Smooth muscle cell (in vitro differentiated cells): ENCODE results near the gene NUFIP1. TPM values are rescaled to one million over a fixed set of nuclear protein-coding genes. Genes with fewer than 3 reads are reported as not detected.

Source experiments
- DNase-seq: peaks from one replicate; lab custom pipeline; 2025; ENCODE audit not compliant: unreplicated experiment; lab: John Stamatoyannopoulos, UW
- H2AFZ ChIP-seq: fragments of 200-600 bp; sonication (generic); 2 replicates; pipeline ENCODE4 v1.6.0; 2016; ENCODE audit warnings: antibody characterized with exemption, low read depth, mild to moderate bottlenecking
- H3F3A ChIP-seq: fragments of 200-600 bp; sonication (generic); 2 replicates; pipeline ENCODE4 v1.6.0; 2017; ENCODE audit warnings: antibody characterized with exemption, low read depth
- H3K27ac ChIP-seq: fragments of 200-600 bp; sonication (generic); 2 replicates; pipeline ENCODE4 v1.5.1; 2016; ENCODE audit warnings: low read depth, mild to moderate bottlenecking
- H3K27me3 ChIP-seq: fragments of 200-600 bp; sonication (generic); 2 replicates; pipeline ENCODE4 v1.6.1; 2016; ENCODE audit warnings: low read depth, mild to moderate bottlenecking
- H3K36me3 ChIP-seq: fragments of 200-600 bp; sonication (generic); 2 replicates; pipeline ENCODE4 v1.5.1; 2016; ENCODE audit warnings: low read depth
- H3K4me1 ChIP-seq: fragments of 200-600 bp; sonication (generic); 2 replicates; pipeline ENCODE4 v1.5.1; 2016; ENCODE audit warnings: low read depth
- H3K4me2 ChIP-seq: fragments of 200-600 bp; sonication (generic); 2 replicates; pipeline ENCODE4 v1.6.0; 2016; ENCODE audit warnings: mild to moderate bottlenecking
- H3K4me3 ChIP-seq: fragments of 200-600 bp; sonication (generic); 2 replicates; pipeline ENCODE4 v1.5.1; 2016; ENCODE audit warnings: mild to moderate bottlenecking
- H3K79me2 ChIP-seq: fragments of 200-600 bp; sonication (generic); 2 replicates; pipeline ENCODE4 v1.6.0; 2016; ENCODE audit warnings: low read depth, mild to moderate bottlenecking
- H3K9ac ChIP-seq: fragments of 200-600 bp; sonication (generic); 2 replicates; pipeline ENCODE4 v1.6.0; 2016; ENCODE audit warnings: low read depth
- H3K9me3 ChIP-seq: fragments of 200-600 bp; sonication (generic); replicated peaks from 2 replicates; pipeline ENCODE4 v1.5.1; 2016; ENCODE audit warnings: low read depth
- H4K20me1 ChIP-seq: fragments of 200-600 bp; sonication (generic); 2 replicates; pipeline ENCODE4 v1.6.0; 2016; ENCODE audit warnings: low read depth
- WGBS: methylation state at CpG from one replicate; pipeline ENCODE4 v1.1.7; 2016; ENCODE audit warnings: low lambda C conversion rate; 5-methylcytosine and 5-hydroxymethylcytosine counted together
- polyA plus RNA-seq: library from polyadenylated mRNA; unstranded; fragments of >200 nt; fragmentation: Nextera tagmentation; extraction: Ambion mirVana; gene quantifications from 2 replicates; pipeline ENCODE4 v1.2.1, GENCODE V29; 2016
- total RNA-seq: library from RNA; depleted of rRNA; stranded (reverse); fragments of >200 nt; gene quantifications from 2 replicates; pipeline ENCODE4 v1.2.3, GENCODE V29; 2014
- TF ChIP-seq, protein P1 (sequence below): fragments of 200-600 bp; sonication (generic); IDR thresholded peaks from 2 replicates; pipeline ENCODE4 v1.5.1; 2017; ENCODE audit warnings: borderline replicate concordance, mild to moderate bottlenecking, antibody characterized with exemption; ENCODE audit not compliant: insufficient read depth, poor library complexity, severe bottlenecking

NUFIP1 gene
- total and polyA plus RNA-seq, 2 experiments from 2014 or later = 3.8 to 4.5 TPM

DNA sequence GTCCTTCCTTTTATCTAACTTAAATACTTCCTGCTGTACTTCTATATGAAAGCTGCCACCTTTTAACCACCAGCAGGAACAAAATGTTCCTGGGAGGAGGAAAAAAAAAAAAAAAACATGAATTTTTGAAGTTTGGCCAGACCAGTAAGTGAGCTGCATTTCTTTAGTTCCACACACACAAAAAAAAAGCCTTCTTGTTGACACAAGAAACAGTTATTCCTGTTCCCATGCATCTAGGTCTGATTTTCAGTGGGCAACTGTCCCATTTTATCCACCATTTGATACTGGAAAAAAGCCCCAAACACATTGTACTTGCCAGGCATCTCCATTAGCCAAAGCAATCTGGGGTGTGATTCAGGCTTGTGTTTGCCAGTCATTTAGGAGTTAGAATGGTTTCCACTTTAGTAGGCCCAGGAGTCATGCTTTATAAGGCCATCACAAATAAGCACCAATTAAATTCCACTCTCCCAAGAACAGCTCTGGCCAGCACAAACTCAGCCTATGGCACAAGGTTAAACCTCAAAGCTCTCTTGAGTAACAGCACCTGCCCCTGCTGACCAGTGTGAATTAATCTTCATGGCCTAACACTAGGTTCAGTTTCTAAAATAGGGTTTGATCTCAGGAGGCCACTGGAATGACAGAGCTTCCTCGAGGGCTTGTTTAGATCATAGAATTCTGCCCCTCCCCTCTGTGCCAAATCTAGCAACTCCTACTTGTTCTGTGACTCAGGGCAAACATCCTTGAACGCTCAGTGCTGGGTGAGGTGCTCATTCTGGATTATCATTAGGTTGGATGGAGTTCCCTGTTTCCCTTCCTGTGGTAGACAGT, 67.1 kb downstream of the NUFIP1 start:
- H3K9ac ChIP-seq = no peak overlapping the region
- H3K36me3 ChIP-seq = no peaks in the 10 kb centered on the region
- peak overlapping the region; percentile 27 for H3K4me2 ChIP-seq
- TF ChIP-seq, protein P1, sequence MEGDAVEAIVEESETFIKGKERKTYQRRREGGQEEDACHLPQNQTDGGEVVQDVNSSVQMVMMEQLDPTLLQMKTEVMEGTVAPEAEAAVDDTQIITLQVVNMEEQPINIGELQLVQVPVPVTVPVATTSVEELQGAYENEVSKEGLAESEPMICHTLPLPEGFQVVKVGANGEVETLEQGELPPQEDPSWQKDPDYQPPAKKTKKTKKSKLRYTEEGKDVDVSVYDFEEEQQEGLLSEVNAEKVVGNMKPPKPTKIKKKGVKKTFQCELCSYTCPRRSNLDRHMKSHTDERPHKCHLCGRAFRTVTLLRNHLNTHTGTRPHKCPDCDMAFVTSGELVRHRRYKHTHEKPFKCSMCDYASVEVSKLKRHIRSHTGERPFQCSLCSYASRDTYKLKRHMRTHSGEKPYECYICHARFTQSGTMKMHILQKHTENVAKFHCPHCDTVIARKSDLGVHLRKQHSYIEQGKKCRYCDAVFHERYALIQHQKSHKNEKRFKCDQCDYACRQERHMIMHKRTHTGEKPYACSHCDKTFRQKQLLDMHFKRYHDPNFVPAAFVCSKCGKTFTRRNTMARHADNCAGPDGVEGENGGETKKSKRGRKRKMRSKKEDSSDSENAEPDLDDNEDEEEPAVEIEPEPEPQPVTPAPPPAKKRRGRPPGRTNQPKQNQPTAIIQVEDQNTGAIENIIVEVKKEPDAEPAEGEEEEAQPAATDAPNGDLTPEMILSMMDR = no peak
- H3K27ac ChIP-seq = peak overlapping the region; percentile 54
- 23% methylated on average over 2 of the region's 2 CpGs for WGBS
- H3K27me3 ChIP-seq = no peaks in the 10 kb centered on the region
- peaks cover 6% of the 10 kb centered on the region for H3K4me1 ChIP-seq
- peaks cover 11% of the 10 kb centered on the region for H3F3A ChIP-seq
- H2AFZ ChIP-seq = peak overlapping the region; percentile 47
- H4K20me1 ChIP-seq = no peaks in the 10 kb centered on the region
- H3K9me3 ChIP-seq = no peaks in the 10 kb centered on the region
- H3K79me2 ChIP-seq = no peaks in the 10 kb centered on the region
- no peak overlapping the region for H3K4me3 ChIP-seq
- DNase-seq = no peak

DNA sequence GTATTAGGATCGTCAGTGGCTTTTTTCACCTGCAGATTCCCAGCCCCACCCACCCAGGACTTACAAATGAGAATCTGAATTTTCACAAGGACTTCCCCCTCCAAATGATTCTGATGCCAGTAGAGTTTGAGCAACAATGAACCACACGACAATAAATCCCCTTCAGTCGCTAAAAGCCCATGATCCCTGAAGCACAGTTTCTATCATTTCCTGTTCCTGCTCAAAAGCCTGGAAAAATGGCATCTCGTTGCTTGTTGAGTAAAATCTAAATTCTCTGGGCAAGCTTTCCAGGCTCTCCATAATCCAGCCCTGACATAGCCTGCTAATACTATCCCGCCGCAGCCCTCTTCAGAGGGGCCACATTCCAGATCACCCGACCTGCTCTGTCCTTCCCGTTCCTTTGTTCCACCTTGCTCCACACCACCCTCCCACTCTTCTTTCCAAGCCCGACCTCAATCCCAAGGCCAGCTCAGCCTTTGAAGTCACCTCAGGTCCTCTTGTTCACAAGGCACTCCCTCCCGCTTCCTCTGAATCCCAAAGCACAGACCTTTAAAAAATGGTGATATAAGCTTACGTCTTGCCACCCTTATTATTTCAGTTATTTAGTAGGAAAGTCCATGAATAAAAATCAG, 67.9 kb downstream of the NUFIP1 start:
- H3K79me2 ChIP-seq = no peaks in the 10 kb centered on the region
- H3K4me2 ChIP-seq = no peak overlapping the region
- peaks cover 6% of the 10 kb centered on the region for H3K4me1 ChIP-seq
- H3K9me3 ChIP-seq = no peaks in the 10 kb centered on the region
- H3K36me3 ChIP-seq = no peaks in the 10 kb centered on the region
- H3K9ac ChIP-seq = no peak overlapping the region
- no peaks in the 10 kb centered on the region for H4K20me1 ChIP-seq
- no peak for DNase-seq
- TF ChIP-seq, protein P1 = no peak
- H3K27ac ChIP-seq = no peak overlapping the region
- H3K4me3 ChIP-seq = no peak overlapping the region
- no peak overlapping the region for H2AFZ ChIP-seq
- H3K27me3 ChIP-seq = no peaks in the 10 kb centered on the region
- peaks cover 13% of the 10 kb centered on the region for H3F3A ChIP-seq
- 68% methylated on average over 11 of the region's 11 CpGs for WGBS

DNA sequence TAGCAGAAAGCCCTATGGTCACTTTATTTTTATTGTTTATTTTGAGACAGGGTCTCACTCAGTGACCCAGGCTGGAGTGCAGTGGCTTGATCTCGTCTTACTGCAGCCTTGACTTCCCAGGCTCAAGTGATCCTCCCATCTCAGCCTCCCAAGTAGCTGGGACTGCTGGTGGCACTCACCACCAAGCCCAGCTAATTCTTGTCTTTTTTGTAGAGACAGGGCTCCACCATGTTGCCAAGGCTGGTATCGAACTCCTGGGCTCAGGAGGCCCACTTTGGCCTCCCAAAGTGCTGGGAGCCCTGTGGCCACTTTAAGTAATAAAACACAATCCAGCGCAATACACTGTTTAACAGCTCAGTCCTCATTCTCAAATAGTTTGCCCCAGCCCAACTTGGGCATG, 69.3 kb downstream of the NUFIP1 start:
- Histone ChIP-seq H3K27ac (no peak overlapping the region), H3K9me3 (no peaks in the 10 kb centered on the region), H3K4me3 (no peak overlapping the region), H3K4me1 (peaks cover 6% of the 10 kb centered on the region), H3K79me2 (no peaks in the 10 kb centered on the region), H3F3A (peaks cover 13% of the 10 kb centered on the region), H3K36me3 (no peaks in the 10 kb centered on the region), H3K4me2 (no peak overlapping the region), H2AFZ (no peak overlapping the region), H4K20me1 (no peaks in the 10 kb centered on the region), H3K27me3 (no peaks in the 10 kb centered on the region), H3K9ac (no peak overlapping the region)
- no peak for DNase-seq
- TF ChIP-seq, protein P1 = no peak
- 99% methylated on average over 3 of the region's 3 CpGs for WGBS
